K562 (cell line): ENCODE measurements around the gene DNMT1. TPM values are rescaled to one million over a fixed set of nuclear protein-coding genes. Genes with fewer than 3 reads are reported as not detected.

Experiments used
- ARID1B ChIP-seq: fragments of 450-650 bp; IDR thresholded peaks from 2 replicates; pipeline ENCODE4 v1.6.1; 2016; ENCODE audit warnings: antibody characterized with exemption, mild to moderate bottlenecking, inconsistent platforms
- MTA3 ChIP-seq: fragments of 450-650 bp; formaldehyde crosslinking; IDR thresholded peaks from 2 replicates; pipeline ENCODE4 v1.6.1; 2017; ENCODE audit warnings: mild to moderate bottlenecking, borderline replicate concordance
- NR2C1 ChIP-seq, 2 experiments: fragments of 450-650 bp; IDR thresholded peaks; 2 replicates each; pipeline ENCODE4 v1.6.1; 2017; ENCODE audit warnings: mild to moderate bottlenecking in 2 of 2, antibody characterized with exemption in 1 of 2, inconsistent platforms in 1 of 2, missing compliant biosample characterization in 1 of 2, missing genetic modification characterization in 1 of 2
- PML ChIP-seq: IDR thresholded peaks from 2 replicates; pipeline ENCODE4 v1.6.1; 2012; ENCODE audit warnings: low read length, inconsistent platforms
- PTBP1 ChIP-seq: fragments of 200-400 bp; formaldehyde crosslinking; IDR thresholded peaks from 2 replicates; pipeline ENCODE4 v1.6.1; 2017; ENCODE audit warnings: low read depth, low read length
- TAF9B ChIP-seq: fragments of 450-650 bp; IDR thresholded peaks from 2 replicates; pipeline ENCODE4 v1.6.1; 2018; ENCODE audit warnings: mild to moderate bottlenecking; ENCODE audit not compliant: partially characterized antibody
- TCF7L2 ChIP-seq: fragments of 150-350 bp; IDR thresholded peaks from 2 replicates; pipeline ENCODE4 v1.6.1; 2016; ENCODE audit warnings: low read depth, mild to moderate bottlenecking, low read length, moderate library complexity
- polyA plus RNA-seq, 8 experiments: library from polyadenylated mRNA; depleted of rRNA in 4 of 8; stranded (reverse) in 5 of 8; unstranded in 3 of 8; fragments of >200 nt; fragmentation: Nextera tagmentation in 2 of 8; fragmentation: Illumina TruSeq in 1 of 8; extraction: Ambion mirVana in 2 of 8; extraction: Trizol in 1 of 8; gene quantifications; 2 replicates each; pipeline versions ENCODE4 v1.2.1 to v1.2.3, GENCODE V29; 2011 to 2014; ENCODE audit warnings: inconsistent platforms in 1 of 8, missing spikeins in 1 of 8
- total RNA-seq, 7 experiments: library from RNA; depleted of rRNA in 6 of 7; stranded (reverse); fragments of >200 nt in 6 of 7; fragmentation: Illumina TruSeq in 2 of 7; extraction: Trizol in 2 of 7; gene quantifications; 2 replicates each; pipeline versions ENCODE4 v1.2.1 to v1.2.3, GENCODE V29; 2011 to 2021; ENCODE audit warnings: low replicate concordance in 1 of 7
- TF ChIP-seq, protein P1 (sequence below): IDR thresholded peaks from 2 replicates; pipeline ENCODE4 v1.6.1; 2016; ENCODE audit warnings: missing genetic modification characterization, missing compliant biosample characterization
- TF ChIP-seq, protein P2 (sequence below): fragments of 450-650 bp; formaldehyde crosslinking; IDR thresholded peaks from 2 replicates; pipeline ENCODE4 v1.4.0; 2020; ENCODE audit warnings: mild to moderate bottlenecking, mixed read lengths
- TF ChIP-seq, protein P3 (sequence below): fragments of 450-650 bp; IDR thresholded peaks from 2 replicates; pipeline ENCODE4 v1.6.1; 2016; ENCODE audit warnings: borderline replicate concordance

The DNMT1 gene
- total and polyA plus RNA-seq, 9 of the 15 experiments (the other 6 are each of a cell fraction or from before 2014, with no cell fraction given): 80.1 to 271 (median 121) TPM

GRCh38 chr19:10106100-10106936 lies 88.4 kb downstream of the DNMT1 start, which contains the start of gene PPAN (continued):
- TF ChIP-seq, protein P1, sequence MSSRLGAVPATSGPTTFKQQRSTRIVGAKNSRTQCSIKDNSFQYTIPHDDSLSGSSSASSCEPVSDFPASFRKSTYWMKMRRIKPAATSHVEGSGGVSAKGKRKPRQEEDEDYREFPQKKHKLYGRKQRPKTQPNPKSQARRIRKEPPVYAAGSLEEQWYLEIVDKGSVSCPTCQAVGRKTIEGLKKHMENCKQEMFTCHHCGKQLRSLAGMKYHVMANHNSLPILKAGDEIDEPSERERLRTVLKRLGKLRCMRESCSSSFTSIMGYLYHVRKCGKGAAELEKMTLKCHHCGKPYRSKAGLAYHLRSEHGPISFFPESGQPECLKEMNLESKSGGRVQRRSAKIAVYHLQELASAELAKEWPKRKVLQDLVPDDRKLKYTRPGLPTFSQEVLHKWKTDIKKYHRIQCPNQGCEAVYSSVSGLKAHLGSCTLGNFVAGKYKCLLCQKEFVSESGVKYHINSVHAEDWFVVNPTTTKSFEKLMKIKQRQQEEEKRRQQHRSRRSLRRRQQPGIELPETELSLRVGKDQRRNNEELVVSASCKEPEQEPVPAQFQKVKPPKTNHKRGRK (tag): no peak
- no peak for TF ChIP-seq TCF7L2
- no peak for TF ChIP-seq NR2C1 (IDR thresholded peaks at IDR 0.05)
- TF ChIP-seq NR2C1 (tag; IDR thresholded peaks at IDR 0.05): no peak
- no peak for TF ChIP-seq TAF9B
- no peak; the same call in 1 of the 2 replicates for TF ChIP-seq MTA3
- peak; percentile 25 for TF ChIP-seq PML
- TF ChIP-seq ARID1B: no peak
- TF ChIP-seq, protein P2, sequence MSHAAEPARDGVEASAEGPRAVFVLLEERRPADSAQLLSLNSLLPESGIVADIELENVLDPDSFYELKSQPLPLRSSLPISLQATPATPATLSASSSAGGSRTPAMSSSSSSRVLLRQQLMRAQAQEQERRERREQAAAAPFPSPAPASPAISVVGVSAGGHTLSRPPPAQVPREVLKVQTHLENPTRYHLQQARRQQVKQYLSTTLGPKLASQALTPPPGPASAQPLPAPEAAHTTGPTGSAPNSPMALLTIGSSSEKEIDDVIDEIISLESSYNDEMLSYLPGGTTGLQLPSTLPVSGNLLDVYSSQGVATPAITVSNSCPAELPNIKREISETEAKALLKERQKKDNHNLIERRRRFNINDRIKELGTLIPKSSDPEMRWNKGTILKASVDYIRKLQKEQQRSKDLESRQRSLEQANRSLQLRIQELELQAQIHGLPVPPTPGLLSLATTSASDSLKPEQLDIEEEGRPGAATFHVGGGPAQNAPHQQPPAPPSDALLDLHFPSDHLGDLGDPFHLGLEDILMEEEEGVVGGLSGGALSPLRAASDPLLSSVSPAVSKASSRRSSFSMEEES (CRISPR knock-in tag): no peak
- no peak for TF ChIP-seq PTBP1
- TF ChIP-seq, protein P3, sequence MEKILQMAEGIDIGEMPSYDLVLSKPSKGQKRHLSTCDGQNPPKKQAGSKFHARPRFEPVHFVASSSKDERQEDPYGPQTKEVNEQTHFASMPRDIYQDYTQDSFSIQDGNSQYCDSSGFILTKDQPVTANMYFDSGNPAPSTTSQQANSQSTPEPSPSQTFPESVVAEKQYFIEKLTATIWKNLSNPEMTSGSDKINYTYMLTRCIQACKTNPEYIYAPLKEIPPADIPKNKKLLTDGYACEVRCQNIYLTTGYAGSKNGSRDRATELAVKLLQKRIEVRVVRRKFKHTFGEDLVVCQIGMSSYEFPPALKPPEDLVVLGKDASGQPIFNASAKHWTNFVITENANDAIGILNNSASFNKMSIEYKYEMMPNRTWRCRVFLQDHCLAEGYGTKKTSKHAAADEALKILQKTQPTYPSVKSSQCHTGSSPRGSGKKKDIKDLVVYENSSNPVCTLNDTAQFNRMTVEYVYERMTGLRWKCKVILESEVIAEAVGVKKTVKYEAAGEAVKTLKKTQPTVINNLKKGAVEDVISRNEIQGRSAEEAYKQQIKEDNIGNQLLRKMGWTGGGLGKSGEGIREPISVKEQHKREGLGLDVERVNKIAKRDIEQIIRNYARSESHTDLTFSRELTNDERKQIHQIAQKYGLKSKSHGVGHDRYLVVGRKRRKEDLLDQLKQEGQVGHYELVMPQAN: peak; percentile 100
